Bronchial epithelial cell (primary cell): ENCODE results near the gene CHST12. TPM values are rescaled to one million over a fixed set of nuclear protein-coding genes. Genes with fewer than 3 reads are reported as not detected.
"Not testable (repeated sequence)": the region's sequence is repeated elsewhere in the genome, so short reads cannot be mapped to it uniquely, and the experiment has no call there.

ENCODE experiments used
- DNase-seq: peaks from one replicate; pipeline ENCODE4 v3.0.0-alpha.2; 2010; ENCODE audit warnings: low read depth
- FAIRE-seq: peaks from 2 replicates; lab custom pipeline; 2011; peaks lifted over from hg19 to GRCh38; lab: Jason Lieb, UNC
- H3K27me3 ChIP-seq: 2 replicates; pipeline ENCODE4 v1.5.1; 2011; ENCODE audit warnings: low read length; ENCODE audit not compliant: control insufficient read depth, insufficient read depth
- H3K36me3 ChIP-seq: 2 replicates; pipeline ENCODE4 v1.5.1; 2011; ENCODE audit warnings: low read length; ENCODE audit not compliant: control insufficient read depth, insufficient read depth
- H3K4me3 ChIP-seq: 2 replicates; pipeline ENCODE4 v1.5.1; 2011; ENCODE audit warnings: mild to moderate bottlenecking, low read depth, low read length, control low read depth
- CTCF ChIP-seq: IDR thresholded peaks from 2 replicates; pipeline ENCODE4 v1.5.1; 2011; ENCODE audit warnings: mild to moderate bottlenecking, moderate library complexity, low read length, control low read depth, inconsistent platforms; ENCODE audit not compliant: insufficient read depth, severe bottlenecking
- total RNA-seq: library from RNA; depleted of rRNA; stranded (reverse); fragments of >200 nt; gene quantifications from 2 replicates; pipeline ENCODE4 v1.2.1, GENCODE V29; 2014

Gene CHST12
- total RNA-seq, 1 donor from 2014 or later = 0.79 TPM

- H3K27me3 ChIP-seq = no peaks in the 10 kb centered on the region
- no peak for DNase-seq
- no peak for TF ChIP-seq CTCF
- no peak overlapping the region for H3K4me3 ChIP-seq
- no peak for FAIRE-seq
- peaks cover 68% of the 10 kb centered on the region for H3K36me3 ChIP-seq
These were observed 28.3 kb upstream of the CHST12 start for GRCh38 chr7:2374830-2375728.

- FAIRE-seq (peak; percentile 40), DNase-seq (no peak)
- Histone ChIP-seq H3K4me3 (no peak overlapping the region), H3K36me3 (peaks cover 63% of the 10 kb centered on the region), H3K27me3 (no peaks in the 10 kb centered on the region)
- TF ChIP-seq CTCF = no peak
These were observed 26.9 kb upstream of the CHST12 start for GRCh38 chr7:2376351-2377154.

- H3K4me3 ChIP-seq, FAIRE-seq, DNase-seq, H3K27me3 ChIP-seq: not testable (repeated sequence)
- H3K36me3 ChIP-seq = peaks cover 58% of the 10 kb centered on the region
These were observed 25.9 kb upstream of the CHST12 start for GRCh38 chr7:2377492-2377891.

DNA sequence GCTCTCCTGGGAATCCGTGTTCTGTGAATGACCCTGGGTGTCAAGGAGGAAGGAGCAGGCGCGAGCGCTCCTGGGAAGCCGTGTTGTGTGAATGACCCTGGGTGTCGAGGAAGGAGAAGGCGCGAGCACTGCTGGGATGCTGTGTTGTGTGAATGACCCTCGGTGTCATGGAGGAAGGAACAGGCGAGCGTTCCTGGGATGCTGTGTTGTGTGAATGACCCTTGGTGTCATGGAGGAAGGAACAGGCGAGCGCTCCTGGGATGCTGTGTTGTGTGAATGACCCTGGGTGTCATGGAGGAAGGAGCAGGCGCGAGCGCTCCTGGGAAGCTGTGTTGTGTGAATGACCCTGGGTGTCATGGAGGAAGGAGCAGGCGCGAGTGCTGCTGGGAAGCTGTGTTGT, 25.3 kb upstream of the CHST12 start:
- not testable (repeated sequence) for FAIRE-seq, H3K4me3 ChIP-seq, DNase-seq, H3K27me3 ChIP-seq
- peaks cover 54% of the 10 kb centered on the region for H3K36me3 ChIP-seq

GRCh38 chr7:2379161-2379560, 24.2 kb upstream of the CHST12 start:
- peaks cover 45% of the 10 kb centered on the region for H3K36me3 ChIP-seq

GRCh38 chr7:2379821-2380450, 23.5 kb upstream of the CHST12 start:
- peaks cover 38% of the 10 kb centered on the region for H3K36me3 ChIP-seq
- DNase-seq (no peak), FAIRE-seq (no peak)
- H3K4me3 ChIP-seq = no peak overlapping the region
- no peaks in the 10 kb centered on the region for H3K27me3 ChIP-seq
- no peak for TF ChIP-seq CTCF

More at GRCh38 chr7:2379161-2379560, 24.2 kb upstream of the CHST12 start:
- FAIRE-seq (no peak), DNase-seq (no peak)
- Histone ChIP-seq H3K4me3 (no peak overlapping the region), H3K27me3 (no peaks in the 10 kb centered on the region)
- no peak for TF ChIP-seq CTCF
